Effector CD8-positive, alpha-beta T cell (primary cell): Measurements from ENCODE around the gene ZCCHC24.

Experiments used
- DNase-seq: peaks from one replicate; lab custom pipeline; 2025; lab: John Stamatoyannopoulos, UW

Gene ZCCHC24

GRCh38 chr10:79411546-79412495, 33.6 kb downstream of the ZCCHC24 start:
- no peak for DNase-seq

- DNase-seq: no peak
These were observed 34.9 kb downstream of the ZCCHC24 start for GRCh38 chr10:79410315-79411094.

GRCh38 chr10:79409726-79410085, 35.7 kb downstream of the ZCCHC24 start:
- no peak for DNase-seq

GRCh38 chr10:79409038-79409725, 36.2 kb downstream of the ZCCHC24 start:
- DNase-seq: no peak

GRCh38 chr10:79407811-79408795, 37.3 kb downstream of the ZCCHC24 start:
- DNase-seq: no peak

GRCh38 chr10:79407423-79407796, 38.0 kb downstream of the ZCCHC24 start:
- no peak for DNase-seq

- DNase-seq: no peak
These were observed 38.6 kb downstream of the ZCCHC24 start for GRCh38 chr10:79406683-79407422.

- no peak for DNase-seq
These were observed 39.4 kb downstream of the ZCCHC24 start for GRCh38 chr10:79405995-79406515.

GRCh38 chr10:79405221-79405994, 40.0 kb downstream of the ZCCHC24 start:
- no peak for DNase-seq

GRCh38 chr10:79404690-79405131, 40.7 kb downstream of the ZCCHC24 start:
- DNase-seq: no peak

GRCh38 chr10:79404231-79404609, 41.2 kb downstream of the ZCCHC24 start:
- DNase-seq: no peak

GRCh38 chr10:79403441-79404230, 41.8 kb downstream of the ZCCHC24 start:
- no peak for DNase-seq

GRCh38 chr10:79402951-79403350, 42.5 kb downstream of the ZCCHC24 start:
- no peak for DNase-seq

- no peak for DNase-seq
These were observed 42.8 kb downstream of the ZCCHC24 start for GRCh38 chr10:79402625-79402946.

- no peak for DNase-seq
These were observed 44.2 kb downstream of the ZCCHC24 start for GRCh38 chr10:79401015-79401921.

- no peak for DNase-seq
These were observed 45.0 kb downstream of the ZCCHC24 start for GRCh38 chr10:79400146-79401004.
